ENCODE results near the gene BCL11B.

BCL11B gene

GRCh38 chr14:99182548-99183250 is 89.3 kb downstream of the BCL11B start:
- no peak for DNase-seq (ENCODE audit: low read depth in 3 of 3)

GRCh38 chr14:99181804-99182520 is 90.0 kb downstream of the BCL11B start:
- no peak for DNase-seq (ENCODE audit: low read depth in 3 of 3)

DNA sequence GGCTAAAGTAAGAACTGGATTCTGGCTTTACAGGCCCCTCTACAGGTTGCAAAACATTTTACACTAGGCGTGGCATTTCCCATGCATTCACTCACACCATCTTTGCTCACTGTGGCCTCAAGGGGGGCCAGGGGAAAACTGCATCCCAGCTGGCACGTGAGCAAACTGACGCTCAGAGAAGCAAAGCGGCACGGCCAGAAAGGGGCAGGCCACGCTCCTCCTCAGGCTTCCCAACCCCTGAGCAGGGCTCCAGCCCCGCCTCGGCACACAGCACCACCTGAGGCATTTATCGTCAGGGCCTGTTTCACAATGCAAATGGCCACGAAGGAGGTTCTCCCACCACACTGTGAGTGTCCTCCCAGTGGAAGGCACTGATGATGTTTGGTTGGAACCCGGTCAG is 90.8 kb downstream of the BCL11B start:
- no peak for DNase-seq (ENCODE audit: low read depth in 3 of 3)

- DNase-seq (ENCODE audit: low read depth in 3 of 3) = no peak
These were observed 92.1 kb downstream of the BCL11B start for GRCh38 chr14:99179946-99180345.

GRCh38 chr14:99179506-99179905 is 92.5 kb downstream of the BCL11B start:
- no peak for DNase-seq (ENCODE audit: low read depth in 3 of 3)

DNA sequence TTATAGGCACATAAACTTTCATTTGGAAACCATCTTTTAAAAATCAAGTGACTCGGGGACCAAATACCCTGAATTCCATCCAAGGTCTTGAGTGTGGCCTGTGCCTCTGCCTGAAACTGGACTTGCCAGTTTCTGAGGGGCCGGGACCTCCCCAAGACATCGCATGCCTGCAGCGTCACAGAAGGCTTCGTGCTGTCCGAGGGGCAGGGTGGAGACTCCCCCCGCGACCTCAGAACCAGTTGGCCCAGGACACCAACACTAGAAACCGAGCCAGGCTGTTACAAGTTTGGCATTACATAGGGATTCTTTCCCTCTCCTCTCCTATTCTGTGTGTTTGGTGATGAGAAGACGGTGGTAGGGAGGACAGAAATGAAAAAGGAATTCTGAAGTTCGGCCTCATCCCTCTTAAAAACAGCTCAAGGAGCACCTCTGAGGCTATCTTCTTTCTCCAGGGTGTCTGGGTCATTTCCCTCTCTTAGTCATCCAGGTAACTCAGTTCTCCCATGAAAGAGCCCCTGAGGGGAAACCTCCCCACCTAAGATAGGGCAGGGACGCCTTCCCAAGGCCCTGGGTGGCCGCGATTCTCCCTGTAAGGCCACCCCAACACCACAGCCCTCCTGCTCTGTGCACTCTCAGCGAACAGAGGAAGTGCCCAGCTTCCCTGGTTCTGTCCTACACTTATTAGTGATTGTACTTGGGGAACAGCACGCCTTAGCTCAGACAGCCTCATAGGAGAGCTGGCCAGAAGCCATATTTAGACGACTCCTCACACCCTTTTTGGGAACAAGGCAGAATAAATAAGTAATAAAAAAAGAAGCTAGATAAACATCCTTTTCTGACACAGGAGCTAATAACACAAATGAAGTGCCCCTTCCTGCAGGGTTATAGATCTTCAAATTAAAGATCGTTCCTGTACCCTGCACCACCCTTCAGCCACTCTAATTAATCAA is 93.8 kb downstream of the BCL11B start:
- DNase-seq (ENCODE audit: low read depth in 3 of 3) = no peak

- no peak for DNase-seq (ENCODE audit: low read depth in 3 of 3)
These were observed 94.8 kb downstream of the BCL11B start for GRCh38 chr14:99177046-99177655.

DNA sequence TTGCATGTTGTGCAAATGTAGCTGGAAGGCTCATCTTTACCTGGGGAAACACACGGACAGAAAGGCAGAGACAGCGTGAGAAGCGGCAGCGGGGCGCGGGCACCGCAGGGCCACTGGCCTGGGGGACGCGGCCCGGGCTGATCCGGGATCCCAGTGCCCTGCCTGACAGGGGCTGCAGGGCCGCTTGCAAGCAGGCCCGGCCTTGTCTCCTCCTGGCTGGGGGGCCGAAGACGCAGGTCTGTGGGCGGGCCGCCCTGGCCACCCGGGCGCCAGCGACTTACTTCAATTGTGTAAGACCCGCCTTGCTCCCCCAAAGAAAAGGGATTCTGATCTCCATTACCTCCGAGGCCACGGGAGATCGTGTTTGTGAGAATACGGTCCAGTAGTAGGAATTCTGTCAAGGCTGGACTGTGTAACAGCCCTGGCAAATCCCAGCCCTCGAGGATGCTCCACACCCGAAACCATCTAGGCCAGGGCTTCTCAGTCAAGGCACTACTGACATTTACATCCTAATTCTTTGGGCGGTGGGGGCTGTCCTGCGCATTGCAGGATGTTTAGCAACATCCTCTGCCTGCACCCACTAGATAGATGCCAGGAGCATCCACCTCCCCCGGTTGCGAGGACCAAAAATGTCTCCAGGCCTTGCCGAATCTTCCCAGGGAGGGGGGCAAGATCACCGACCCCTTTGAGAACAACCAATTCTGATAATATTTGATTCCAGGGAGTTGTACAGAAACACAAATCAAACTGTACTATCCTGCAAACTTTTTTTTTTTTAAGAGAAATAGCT is 95.6 kb downstream of the BCL11B start:
- DNase-seq (ENCODE audit: low read depth in 3 of 3) = no peak

DNA sequence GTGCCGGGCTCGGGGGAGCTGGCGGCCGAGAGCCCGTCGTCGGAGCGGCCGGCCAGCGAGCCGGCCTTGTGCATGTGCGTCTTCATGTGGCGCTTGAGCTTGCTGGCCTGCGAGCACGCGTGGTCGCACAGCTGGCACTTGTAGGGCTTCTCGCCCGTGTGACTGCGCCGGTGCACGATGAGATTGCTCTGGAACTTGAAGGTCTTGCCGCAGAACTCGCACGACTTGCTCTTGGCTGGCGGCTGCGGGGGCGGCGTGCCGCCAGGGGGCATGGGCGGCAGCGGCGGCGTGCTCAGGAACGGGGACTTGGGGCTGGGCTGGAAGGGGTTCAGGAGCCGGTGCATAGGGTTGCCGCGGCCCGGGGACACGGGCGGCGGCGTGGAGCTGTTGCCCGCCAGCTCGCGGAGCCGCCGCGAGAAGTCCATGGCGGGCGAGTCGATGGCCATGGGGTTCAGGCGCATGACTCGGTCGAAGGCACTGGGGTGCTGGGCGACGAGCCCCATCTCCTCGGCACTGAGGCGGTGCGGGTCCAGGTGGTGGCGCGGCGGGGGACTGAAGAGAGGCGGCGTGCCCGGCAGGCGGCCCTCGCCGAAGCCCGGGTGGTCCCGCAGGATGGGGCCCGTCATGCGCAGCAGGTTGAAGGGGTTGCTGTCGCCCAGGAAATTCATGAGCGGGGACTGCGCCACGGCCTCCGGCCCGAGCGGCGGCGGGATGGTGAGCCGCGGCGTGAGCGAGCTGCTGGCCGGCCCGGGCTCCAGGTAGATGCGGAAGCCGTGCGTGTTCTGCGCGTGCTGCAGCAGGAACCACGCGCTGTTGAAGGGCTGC is 96.5 kb downstream of the BCL11B start:
- no peak for DNase-seq (ENCODE audit: low read depth in 3 of 3)

DNA sequence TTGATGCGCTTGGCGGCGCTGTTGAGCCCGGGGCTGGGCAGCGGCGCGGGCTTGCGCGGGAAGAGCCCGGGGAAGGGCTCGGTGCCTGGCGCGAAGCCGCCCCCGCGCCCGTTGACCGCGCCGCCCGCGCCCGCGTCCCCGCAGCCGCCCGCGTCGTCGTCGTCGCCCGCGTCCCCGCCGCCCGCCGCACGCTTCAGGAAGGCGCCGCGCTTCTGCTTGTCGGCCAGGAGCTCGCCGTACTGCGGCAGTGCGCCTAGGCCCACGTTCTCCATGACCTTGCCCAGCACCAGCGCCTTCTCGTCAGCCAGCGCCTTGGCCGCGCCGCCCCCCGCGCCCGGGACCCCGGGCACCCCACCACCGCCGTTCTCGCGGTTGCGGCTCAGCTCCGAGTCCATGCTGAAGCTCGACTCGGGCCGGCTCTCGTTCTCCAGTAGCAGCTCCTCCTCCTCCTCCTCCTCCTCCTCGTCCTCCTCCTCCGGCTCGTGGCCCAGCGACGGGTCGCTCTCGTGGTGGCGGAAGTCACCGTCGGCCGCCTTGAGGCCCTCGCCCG is 97.2 kb downstream of the BCL11B start:
- DNase-seq (ENCODE audit: low read depth in 3 of 3) = no peak

- no peak for DNase-seq (ENCODE audit: low read depth in 3 of 3)
These were observed 97.8 kb downstream of the BCL11B start for GRCh38 chr14:99174081-99174769.

- no peak for DNase-seq (ENCODE audit: low read depth in 3 of 3)
These were observed 98.5 kb downstream of the BCL11B start for GRCh38 chr14:99173506-99173905.

DNA sequence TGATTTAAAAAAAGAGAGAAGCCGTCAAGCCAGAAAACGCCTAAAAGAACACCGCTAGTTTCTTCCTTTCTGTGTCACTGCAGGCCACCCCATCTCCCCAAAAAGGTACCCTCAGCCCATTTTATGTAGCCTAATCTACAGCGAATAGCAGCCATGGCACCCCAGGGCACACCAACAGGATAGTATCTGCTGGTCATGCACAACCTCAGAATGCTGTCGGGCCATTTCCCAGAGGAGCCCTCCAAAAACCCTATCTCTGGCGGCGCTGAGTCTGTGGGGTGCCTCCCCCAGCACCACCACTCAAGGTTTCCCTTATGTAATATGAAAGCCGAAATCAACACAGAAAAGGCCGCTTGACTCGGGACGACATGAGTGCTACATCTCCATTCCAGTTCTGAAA is 98.9 kb downstream of the BCL11B start:
- no peak for DNase-seq (ENCODE audit: low read depth in 3 of 3)

DNA sequence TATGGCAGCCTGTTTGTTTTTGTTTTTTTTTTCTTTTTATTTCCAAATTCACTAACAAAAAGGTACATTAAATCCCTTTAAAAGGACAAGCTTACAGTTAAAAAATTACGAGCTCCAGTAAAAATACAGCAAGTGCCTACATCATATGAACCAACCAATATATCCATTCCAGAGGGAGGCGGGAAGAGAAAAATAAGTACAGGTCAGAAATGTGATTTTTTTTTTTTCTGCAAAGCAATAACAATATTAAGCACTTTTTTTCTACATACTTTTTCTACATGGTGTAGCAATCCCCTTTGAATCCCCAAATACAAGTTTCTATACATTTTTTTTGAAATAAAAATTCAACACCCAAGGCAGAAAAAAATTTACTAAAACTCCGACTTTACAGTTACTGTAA is 100.6 kb downstream of the BCL11B start:
- DNase-seq (ENCODE audit: low read depth in 3 of 3) = no peak

DNA sequence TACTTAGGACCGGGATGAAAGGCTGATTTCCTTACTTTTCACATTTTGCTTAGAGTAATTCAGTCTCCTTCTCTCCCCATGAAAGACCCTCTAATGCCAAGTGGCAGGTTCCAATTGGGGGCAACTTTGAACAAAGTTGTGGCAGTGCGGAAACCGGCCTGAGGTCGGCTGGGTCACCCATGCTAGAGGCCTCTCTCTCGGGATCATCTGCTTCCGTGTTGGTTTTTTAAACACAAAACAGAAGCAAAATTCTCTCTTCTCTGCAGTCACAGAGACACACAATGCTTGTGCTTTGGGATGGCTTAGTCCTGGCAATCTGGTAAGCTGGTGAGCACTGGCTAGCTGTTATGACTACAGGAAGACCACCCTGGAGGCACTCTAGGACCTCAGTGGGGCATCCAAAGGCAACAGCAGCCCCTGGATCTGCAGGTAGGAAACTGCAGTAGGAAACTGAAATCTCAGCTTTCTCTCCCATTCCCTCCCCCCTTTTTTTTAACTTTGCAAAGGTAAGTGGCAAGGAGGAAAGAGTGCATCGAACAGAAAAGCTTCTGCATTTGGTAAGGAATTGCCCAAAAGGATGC is 102.1 kb downstream of the BCL11B start:
- no peak for DNase-seq (ENCODE audit: low read depth in 3 of 3)

- DNase-seq (ENCODE audit: low read depth in 3 of 3) = no peak
These were observed 103.7 kb downstream of the BCL11B start for GRCh38 chr14:99168330-99168729.

DNA sequence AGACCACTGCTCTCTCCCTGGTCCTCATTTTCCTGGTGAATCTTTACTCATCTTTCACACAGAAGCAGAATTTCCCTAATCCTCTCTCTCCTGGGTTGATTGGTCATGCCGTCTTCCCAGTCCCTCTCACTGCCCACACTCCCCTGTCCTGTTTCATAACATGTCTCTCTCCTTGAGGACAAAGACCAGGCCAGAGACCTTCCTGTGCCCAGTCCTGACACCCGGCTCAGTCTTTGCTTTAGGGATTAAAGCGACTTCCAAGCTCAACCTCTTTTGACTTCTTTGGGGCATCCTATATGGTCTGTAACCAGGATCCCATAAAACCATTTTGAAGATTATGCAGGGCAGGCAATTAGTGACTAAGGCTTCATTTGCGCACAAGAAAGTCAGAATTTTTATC is 105.5 kb downstream of the BCL11B start:
- DNase-seq (ENCODE audit: low read depth in 3 of 3) = no peak

DNA sequence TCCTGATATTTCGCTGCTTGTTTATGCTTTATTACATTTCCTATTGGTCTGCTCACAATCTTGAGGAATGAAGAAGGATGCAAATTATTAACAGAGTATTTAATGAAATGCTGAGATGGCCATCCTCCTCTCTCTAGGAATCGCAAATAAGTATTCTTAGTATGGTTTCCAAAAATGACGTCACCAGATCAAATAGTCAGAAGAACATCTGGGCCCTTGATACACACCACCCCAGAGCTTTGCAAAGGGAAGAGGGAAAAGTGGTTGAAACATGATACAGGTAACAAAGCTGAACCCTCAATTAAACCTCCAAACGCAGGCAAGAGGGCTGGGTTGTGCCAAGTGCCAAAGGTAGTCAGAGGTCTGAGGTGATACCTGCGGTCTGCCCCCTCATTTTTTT is 107.3 kb downstream of the BCL11B start:
- no peak for DNase-seq (ENCODE audit: low read depth in 3 of 3)

DNA sequence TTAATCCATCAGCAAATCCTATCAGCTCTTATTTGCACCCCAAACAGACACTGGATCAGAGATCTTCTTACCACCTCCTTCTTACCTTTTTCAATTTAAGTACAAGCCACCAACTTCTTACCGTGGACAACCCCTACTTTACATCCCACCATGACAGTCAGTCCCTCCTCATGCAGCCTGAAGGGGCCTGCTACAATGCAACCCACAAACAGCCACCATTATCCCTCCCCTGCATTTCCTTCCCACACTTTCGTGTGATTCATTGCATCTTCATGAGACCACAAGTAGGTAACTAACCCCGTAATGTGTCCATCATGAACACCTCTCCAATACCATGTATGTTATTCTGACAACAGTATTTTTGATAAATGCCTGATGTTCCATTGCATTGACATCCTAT is 108.6 kb downstream of the BCL11B start:
- no peak for DNase-seq (ENCODE audit: low read depth in 3 of 3)

All from stimulated activated CD4-positive, alpha-beta T cell treated with anti-CD3 and anti-CD28 coated beads, TNF-alpha, amount 100 ng/mL, for 24 hours (primary cell).